Measurements from ENCODE around the gene CLPTM1L.

DNA sequence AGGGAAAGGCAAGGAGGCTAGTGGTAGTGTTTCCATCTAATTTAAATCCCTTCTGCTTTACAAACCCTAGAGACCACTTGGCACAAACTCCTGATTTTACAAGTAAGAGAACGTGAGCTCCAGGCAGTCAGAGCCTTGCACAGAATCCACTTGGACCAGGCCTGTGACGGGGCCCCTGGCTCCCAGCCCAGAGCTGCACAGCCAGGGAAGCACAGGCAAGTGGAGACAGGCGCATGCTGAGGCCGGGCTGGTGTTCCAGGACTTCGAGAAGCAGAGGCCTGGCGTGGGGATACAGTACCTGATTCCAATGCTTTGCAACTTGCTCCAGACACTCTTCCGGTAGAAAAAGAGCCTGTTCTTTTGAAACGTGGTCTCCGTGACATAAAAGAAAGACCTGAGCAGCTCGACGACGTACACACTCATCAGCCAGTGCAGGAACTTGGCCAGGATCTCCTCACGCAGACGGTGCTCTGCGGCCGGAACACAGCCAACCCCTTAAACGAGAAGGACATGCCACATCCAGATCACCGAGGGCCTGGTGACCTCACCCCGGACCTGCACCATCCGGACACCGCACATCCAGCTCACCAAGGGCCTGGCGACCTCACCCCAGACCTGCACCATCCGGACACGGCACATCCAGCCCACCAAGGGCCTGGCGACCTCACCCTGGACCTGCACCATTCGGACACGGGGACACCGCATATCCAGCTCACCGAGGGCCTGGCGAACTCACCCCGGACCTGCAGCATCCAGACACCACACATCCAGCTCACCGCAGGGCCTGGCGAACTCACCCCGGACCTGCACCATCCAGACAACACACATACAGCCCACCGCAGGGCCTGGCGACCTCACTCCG, 62.5 kb downstream of the CLPTM1L start:
- TF ChIP-seq, protein P1, sequence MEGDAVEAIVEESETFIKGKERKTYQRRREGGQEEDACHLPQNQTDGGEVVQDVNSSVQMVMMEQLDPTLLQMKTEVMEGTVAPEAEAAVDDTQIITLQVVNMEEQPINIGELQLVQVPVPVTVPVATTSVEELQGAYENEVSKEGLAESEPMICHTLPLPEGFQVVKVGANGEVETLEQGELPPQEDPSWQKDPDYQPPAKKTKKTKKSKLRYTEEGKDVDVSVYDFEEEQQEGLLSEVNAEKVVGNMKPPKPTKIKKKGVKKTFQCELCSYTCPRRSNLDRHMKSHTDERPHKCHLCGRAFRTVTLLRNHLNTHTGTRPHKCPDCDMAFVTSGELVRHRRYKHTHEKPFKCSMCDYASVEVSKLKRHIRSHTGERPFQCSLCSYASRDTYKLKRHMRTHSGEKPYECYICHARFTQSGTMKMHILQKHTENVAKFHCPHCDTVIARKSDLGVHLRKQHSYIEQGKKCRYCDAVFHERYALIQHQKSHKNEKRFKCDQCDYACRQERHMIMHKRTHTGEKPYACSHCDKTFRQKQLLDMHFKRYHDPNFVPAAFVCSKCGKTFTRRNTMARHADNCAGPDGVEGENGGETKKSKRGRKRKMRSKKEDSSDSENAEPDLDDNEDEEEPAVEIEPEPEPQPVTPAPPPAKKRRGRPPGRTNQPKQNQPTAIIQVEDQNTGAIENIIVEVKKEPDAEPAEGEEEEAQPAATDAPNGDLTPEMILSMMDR (conservative IDR thresholded peaks at IDR 0.05; ENCODE audit: low read length) = no peak
- no peak for TF ChIP-seq EZH2phosphoT487 (IDR thresholded peaks at IDR 0.05; ENCODE audit: borderline replicate concordance, low read depth, low read length)
